Natural killer cell (primary cell): ENCODE data around the gene CCL7. TPM values are rescaled to one million over a fixed set of nuclear protein-coding genes. Genes with fewer than 3 reads are reported as not detected.

Source experiments
- ATAC-seq, 3 donors: fragments of 150-1000 bp in 2 of 3; fragments of 200-7000 bp in 1 of 3; cut with Tn5 transposase; 1 replicate in 1 of 3; 2 replicates in 2 of 3; pipeline ENCODE4 v1.10.0; 2021; ENCODE audit warnings: mild to moderate bottlenecking in 2 of 3, moderate library complexity in 2 of 3
- DNase-seq, 2 donors: peaks; one replicate each; pipeline versions ENCODE4 v3.0.0 to v3.0.0-alpha.2; 2013 to 2021; ENCODE audit warnings: mixed read lengths in 1 of 2
- H3K27ac ChIP-seq: one replicate; pipeline ENCODE4 v1.5.1; 2013; ENCODE audit warnings: mild to moderate bottlenecking, low read length
- H3K27me3 ChIP-seq: one replicate; pipeline ENCODE4 v1.6.1; 2013; ENCODE audit warnings: low read length; ENCODE audit not compliant: control insufficient read depth, insufficient read depth
- H3K36me3 ChIP-seq: one replicate; pipeline ENCODE4 v1.6.1; 2013; ENCODE audit warnings: low read length; ENCODE audit not compliant: control insufficient read depth, insufficient read depth
- H3K4me1 ChIP-seq: one replicate; pipeline ENCODE4 v1.6.1; 2013; ENCODE audit warnings: low read length; ENCODE audit not compliant: control insufficient read depth, insufficient read depth
- H3K4me3 ChIP-seq: one replicate; pipeline ENCODE4 v1.5.1; 2013; ENCODE audit warnings: low read length
- H3K9me3 ChIP-seq: one replicate; pipeline ENCODE4 v1.6.1; 2013; ENCODE audit warnings: low read length; ENCODE audit not compliant: control insufficient read depth, insufficient read depth
- H3K27ac Mint-ChIP-seq, 2 donors: one replicate each; pipeline ENCODE4 v1.8.0; 2022; ENCODE audit warnings: mild to moderate bottlenecking in 2 of 2, mixed read lengths in 2 of 2, moderate library complexity in 1 of 2
- H3K27me3 Mint-ChIP-seq, 2 donors: one replicate each; pipeline ENCODE4 v1.8.0; 2022; ENCODE audit warnings: low read depth in 2 of 2, mixed read lengths in 2 of 2
- H3K36me3 Mint-ChIP-seq: one replicate; pipeline ENCODE4 v1.8.0; 2022; ENCODE audit warnings: mixed read lengths
- H3K4me1 Mint-ChIP-seq, 2 donors: one replicate each; pipeline ENCODE4 v1.8.0; 2022; ENCODE audit warnings: mixed read lengths in 2 of 2
- H3K4me3 Mint-ChIP-seq: one replicate; pipeline ENCODE4 v1.8.0; 2022; ENCODE audit warnings: mild to moderate bottlenecking, moderate library complexity, mixed read lengths
- H3K9me3 Mint-ChIP-seq, 2 donors: one replicate each; pipeline ENCODE4 v1.8.0; 2022; ENCODE audit warnings: mixed read lengths in 2 of 2
- CTCF ChIP-seq: fragments of 200-600 bp; IDR thresholded peaks from one replicate; pipeline ENCODE4 v1.8.0; 2022; ENCODE audit warnings: antibody characterized with exemption
- WGBS: methylation state at CpG from one replicate; pipeline ENCODE4 v1.1.7; 2013; ENCODE audit warnings: missing lambda C conversion rate; ENCODE audit not compliant: insufficient coverage; 5-methylcytosine and 5-hydroxymethylcytosine counted together
- intact Hi-C: fragments of 100-400 bp; cut with micrococcal nuclease; formaldehyde crosslinking; loops from one replicate; pipeline ENCODE4 v1.14.2; 2022
- total RNA-seq, 4 donors: library from RNA; stranded (reverse); fragments of 120-200 nt in 1 of 4; gene quantifications; one replicate each; pipeline versions ENCODE4 v1.2.3 to v1.2.4, GENCODE V29; 2013 to 2022

Gene CCL7
- total RNA-seq, 3 donors from 2014 or later (not counting 1 experiment from before 2014, with no cell fraction given), result not detected

DNA sequence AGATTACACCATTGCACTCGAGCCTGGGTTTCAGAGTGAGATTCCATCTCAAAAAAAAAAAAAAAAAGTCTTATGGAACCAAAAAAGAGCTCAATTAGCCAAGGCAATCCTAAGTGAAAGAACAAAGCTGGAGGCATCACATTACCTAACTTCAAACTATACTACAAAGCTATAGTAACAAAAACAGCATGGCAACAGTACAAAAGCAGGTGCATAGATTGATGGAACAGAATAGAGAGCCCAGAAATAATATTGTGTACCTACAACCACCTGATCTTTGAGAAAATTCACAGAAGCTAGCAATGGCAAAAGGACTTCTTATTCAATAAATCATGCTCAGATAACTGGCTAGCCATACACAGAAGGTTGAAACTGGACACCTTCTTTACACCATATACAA, 39.7 kb upstream of the CCL7 start:
- ATAC-seq, result no peak
- intact Hi-C loops, result no loop called here
- peaks cover under 1% of the 10 kb centered on the region for H3K4me1 ChIP-seq
- Mint-ChIP-seq H3K4me1 (no peaks in the 10 kb centered on the region), H3K9me3 (no peaks in the 10 kb centered on the region), H3K4me3 (no peak overlapping the region), H3K27me3 (peaks cover 11 to 14% of the 10 kb centered on the region in 2 donors), H3K36me3 (no peaks in the 10 kb centered on the region), H3K27ac (no peak overlapping the region)
- 71% methylated on average over 1 of the region's 1 CpG for WGBS
- H3K27me3 ChIP-seq, result no peaks in the 10 kb centered on the region
- no peak for DNase-seq
- no peak for TF ChIP-seq CTCF
- no peaks in the 10 kb centered on the region for H3K36me3 ChIP-seq
- no peak overlapping the region for H3K4me3 ChIP-seq
- no peak overlapping the region for H3K27ac ChIP-seq
- no peaks in the 10 kb centered on the region for H3K9me3 ChIP-seq

DNA sequence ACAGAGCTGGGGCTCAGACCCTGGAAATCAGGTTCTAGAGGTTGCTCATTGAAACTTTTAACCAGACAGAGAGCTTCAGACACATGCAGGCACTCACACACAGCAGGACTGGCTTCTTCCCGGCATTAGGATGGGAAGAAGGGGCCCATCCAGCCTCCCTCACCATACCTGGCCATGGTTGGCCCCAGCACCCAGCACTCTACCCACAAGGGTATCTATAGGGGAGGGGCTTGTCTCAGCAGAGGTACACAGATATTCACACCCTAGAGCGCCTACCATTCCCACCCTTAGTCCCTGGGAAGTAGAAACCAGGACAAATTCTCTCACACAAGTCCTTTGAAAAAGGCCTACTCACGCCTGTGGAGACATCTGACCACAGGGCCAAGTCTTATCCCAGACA, 35.4 kb upstream of the CCL7 start:
- Mint-ChIP-seq H3K4me1 (no peaks in the 10 kb centered on the region), H3K27me3 (peaks cover 0 to 6% of the 10 kb centered on the region in 2 donors), H3K4me3 (no peak overlapping the region), H3K27ac (no peak overlapping the region), H3K9me3 (no peaks in the 10 kb centered on the region), H3K36me3 (no peaks in the 10 kb centered on the region)
- Histone ChIP-seq H3K36me3 (no peaks in the 10 kb centered on the region), H3K27me3 (no peaks in the 10 kb centered on the region), H3K4me3 (no peak overlapping the region), H3K4me1 (peaks cover 3% of the 10 kb centered on the region), H3K9me3 (no peaks in the 10 kb centered on the region), H3K27ac (no peak overlapping the region)
- WGBS, result 67% methylated on average over 3 of the region's 3 CpGs
- no peak for DNase-seq
- intact Hi-C loops, result no loop called here
- no peak for TF ChIP-seq CTCF
- no peak for ATAC-seq

DNA sequence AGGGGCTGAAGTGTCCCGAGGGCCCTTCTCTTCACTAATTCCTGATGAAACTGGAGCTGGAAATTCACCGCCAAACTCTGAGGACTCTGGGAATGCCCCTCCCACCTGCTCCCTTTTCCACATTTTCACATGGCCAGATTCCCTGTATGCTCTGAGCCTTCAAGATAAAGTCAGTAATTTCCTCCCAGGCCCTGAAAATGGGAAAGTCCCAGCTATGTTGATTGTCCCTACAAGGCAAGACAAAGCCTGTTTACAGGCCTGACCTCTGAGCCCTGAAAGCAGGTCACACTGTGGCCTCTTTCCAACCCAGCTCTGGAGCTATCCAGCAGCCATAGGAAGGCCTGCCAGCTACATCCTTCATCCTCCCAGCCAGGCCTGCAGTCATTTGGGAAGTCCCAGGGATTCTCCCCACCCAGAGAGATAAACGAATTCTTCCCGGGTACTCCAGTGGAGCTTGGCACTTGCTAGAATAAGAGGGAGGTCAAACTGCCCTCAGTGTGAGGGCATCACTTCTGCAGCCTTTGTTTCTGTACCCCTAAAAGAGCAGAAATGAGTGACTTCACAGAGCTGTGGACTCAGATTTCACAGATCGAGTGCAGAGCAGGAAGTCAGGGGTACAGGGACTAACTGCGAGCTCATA, 34.5 kb upstream of the CCL7 start:
- 78% methylated on average over 6 of the region's 6 CpGs for WGBS
- Mint-ChIP-seq H3K27ac (no peak overlapping the region), H3K4me1 (no peaks in the 10 kb centered on the region)

More for the DNA sequence above, 34.5 kb upstream of the CCL7 start:
- Mint-ChIP-seq H3K36me3 (no peaks in the 10 kb centered on the region), H3K9me3 (no peaks in the 10 kb centered on the region), H3K4me3 (no peak overlapping the region), H3K27me3 (peaks cover 7 to 9% of the 10 kb centered on the region in 2 donors)
- Histone ChIP-seq H3K4me3 (no peak overlapping the region), H3K27me3 (no peaks in the 10 kb centered on the region), H3K36me3 (no peaks in the 10 kb centered on the region), H3K27ac (no peak overlapping the region), H3K9me3 (no peaks in the 10 kb centered on the region), H3K4me1 (peaks cover 3% of the 10 kb centered on the region)
- no peak for TF ChIP-seq CTCF
- DNase-seq, result no peak
- ATAC-seq, result no peak
- intact Hi-C loops, result no loop called here
